Fibroblast of upper back skin (primary cell): ENCODE results near the gene CNPY1.

ENCODE experiments used
- DNase-seq: peaks from one replicate; pipeline ENCODE4 v3.0.0-alpha.2; 2013

Gene CNPY1

GRCh38 chr7:155486783-155487508, 59.4 kb downstream of the CNPY1 start:
- no peak for DNase-seq

GRCh38 chr7:155484483-155485399, 61.6 kb downstream of the CNPY1 start:
- no peak for DNase-seq

- DNase-seq: no peak
Observed at GRCh38 chr7:155483868-155484325, 62.5 kb downstream of the CNPY1 start.

DNA sequence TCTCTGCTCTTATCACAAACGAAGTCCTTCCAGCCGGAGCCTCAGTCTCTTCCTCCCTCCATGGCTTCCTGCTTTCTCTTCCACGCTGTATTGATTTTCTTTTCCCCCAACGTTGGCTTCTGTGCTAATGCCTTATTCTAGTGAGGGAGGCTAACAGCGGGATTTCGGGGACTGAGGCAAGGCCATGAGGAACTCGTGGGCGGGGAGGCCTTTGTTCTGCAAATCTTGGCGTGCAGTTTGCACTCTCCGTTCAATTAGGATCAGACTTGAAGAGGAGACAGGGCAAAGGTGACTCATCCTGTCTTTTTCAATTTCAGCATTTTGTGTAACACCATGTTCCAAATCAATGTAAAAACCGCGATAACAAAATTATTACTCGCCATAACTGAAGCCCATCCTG, 63.1 kb downstream of the CNPY1 start:
- DNase-seq: no peak

DNA sequence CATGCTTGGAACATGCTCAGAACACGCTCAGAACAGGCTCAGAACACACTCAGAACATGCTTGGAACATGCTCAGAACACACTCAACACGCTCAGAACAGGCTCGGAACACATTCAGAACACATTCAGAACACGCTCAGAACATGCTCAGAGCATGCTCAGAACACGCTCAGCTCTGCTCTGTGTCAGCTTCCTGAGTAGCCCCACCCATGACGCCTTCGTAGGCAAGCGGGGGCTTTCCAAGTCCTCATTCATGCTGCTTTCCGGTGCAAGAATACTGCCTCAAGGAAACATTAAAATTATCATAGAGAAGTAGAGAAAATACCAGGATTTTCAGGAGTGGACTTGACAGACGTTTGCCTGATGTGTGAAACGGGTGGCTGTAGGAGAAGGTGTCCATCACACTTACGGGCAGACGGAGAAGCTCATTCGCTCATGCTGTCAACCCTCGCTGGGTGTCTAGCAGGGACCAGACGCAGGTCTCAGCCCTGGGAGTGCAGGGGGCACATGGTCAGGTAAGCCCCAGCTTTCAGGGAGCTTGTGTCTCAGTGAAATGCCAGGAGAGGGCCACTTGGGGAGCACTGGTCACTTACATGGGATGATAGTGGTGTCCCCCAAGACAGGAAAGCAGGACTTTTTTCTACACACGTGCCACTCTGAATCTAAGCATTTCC, 63.7 kb downstream of the CNPY1 start:
- no peak for DNase-seq

DNA sequence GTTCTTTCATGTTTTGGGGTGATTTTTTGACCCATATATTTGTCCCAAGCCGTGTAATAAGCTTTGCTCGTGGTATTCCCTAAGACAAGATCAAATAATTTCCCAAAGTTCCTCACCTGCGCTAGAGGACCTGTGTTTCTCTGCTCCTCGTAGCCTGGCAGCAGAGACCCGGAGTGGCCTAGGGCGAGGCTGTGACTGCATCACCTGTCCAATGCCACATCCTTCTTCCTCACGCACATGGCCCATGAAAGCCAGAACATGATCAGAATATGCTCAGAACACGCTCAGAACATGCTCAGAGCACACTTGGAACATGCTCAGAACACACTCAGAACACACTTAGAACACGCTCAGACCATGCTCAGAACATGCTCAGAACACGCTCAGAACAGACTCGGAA, 64.6 kb downstream of the CNPY1 start:
- no peak for DNase-seq

GRCh38 chr7:155477476-155477875, 68.9 kb downstream of the CNPY1 start:
- DNase-seq: no peak

GRCh38 chr7:155471718-155472117, 74.6 kb downstream of the CNPY1 start:
- no peak for DNase-seq

DNA sequence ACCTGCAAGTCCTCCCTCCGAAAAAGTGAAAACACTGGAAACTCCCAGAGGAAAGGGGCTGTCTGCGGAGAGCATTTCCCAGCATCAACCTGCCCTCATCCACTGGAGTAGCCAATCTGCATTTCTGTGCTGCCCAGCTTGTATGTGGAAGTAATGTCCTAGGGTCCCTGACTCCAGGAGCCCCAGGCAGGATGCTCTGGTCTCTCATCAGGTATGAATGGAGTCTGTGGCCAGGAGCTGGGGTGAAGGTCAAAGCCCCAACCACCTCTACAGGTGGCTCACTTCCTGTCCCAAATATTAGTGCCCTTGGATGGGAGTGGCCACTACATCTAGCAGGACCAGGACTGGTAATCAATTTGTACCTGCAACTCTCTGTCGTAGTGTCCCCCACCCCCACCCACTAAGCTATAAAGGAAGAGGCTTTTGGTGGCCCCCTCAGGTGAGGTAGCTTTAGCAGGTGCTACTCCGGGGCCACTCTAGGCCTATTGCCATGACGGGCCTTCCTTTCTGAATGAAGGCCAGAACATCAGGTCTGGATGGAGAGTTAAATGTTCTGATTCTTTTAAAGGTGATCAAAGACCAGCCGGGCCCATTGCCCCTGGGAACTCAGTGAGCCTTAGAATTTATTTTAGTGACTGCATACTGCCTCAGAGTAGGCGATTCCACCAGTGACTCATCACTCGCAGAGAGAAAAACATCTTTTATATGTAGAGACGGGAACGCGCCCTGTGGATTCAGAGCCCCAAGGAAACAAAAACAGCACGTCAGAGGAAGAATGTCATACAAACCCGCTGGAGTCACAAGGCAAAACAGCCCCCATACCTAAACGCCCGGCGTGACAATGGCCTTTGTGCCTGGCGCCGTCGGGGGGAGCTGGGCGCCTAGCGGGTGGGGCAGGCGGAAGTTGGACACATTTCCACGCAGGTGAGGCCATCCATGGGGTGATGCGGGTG, 75.4 kb downstream of the CNPY1 start:
- DNase-seq: no peak

- DNase-seq: no peak
Observed at GRCh38 chr7:155470186-155470487, 76.2 kb downstream of the CNPY1 start.

DNA sequence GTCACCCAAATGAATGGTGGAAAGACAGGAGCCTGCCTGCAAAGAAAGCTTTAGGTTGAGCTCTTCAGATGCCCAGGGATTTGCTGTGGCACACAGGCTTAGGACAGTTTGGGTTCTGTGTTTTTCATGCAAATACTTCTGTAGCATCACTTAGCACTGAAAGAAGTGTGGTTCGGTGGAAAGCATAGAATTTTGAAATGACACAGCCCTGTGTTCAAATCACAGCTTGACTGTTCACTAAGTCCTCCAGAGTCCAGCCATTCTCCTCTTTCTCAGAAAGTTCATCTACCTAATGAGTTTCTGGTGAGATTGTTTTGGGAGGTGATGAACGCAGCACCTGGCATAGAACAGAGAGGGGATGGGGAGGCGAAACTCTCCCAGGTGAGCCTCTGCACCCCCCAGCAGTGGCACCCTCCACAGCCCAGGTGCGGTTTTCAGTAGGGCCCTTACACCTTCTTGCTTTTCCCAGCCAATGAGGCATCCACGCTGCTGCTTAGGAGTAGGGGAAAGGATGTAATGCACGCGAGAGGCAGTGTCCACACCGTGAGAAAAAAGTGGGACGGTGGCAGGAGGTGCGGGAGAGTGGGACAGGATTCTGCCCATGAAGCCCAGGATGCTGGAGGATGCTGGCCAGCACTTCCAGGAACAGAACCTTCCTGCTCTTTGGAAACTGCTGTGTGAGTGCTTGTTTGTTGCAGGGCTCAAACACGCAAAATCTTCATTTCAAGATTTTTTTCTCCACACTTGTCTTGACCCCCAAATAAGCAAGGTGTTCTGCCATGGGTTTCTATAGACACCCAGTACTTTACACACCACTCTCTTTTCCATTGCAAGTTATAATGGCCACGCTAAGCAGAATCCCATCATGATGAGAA, 76.8 kb downstream of the CNPY1 start:
- no peak for DNase-seq

- DNase-seq: no peak
Observed at GRCh38 chr7:155468785-155469148, 77.6 kb downstream of the CNPY1 start.

GRCh38 chr7:155467846-155468784, 78.2 kb downstream of the CNPY1 start:
- no peak for DNase-seq

DNA sequence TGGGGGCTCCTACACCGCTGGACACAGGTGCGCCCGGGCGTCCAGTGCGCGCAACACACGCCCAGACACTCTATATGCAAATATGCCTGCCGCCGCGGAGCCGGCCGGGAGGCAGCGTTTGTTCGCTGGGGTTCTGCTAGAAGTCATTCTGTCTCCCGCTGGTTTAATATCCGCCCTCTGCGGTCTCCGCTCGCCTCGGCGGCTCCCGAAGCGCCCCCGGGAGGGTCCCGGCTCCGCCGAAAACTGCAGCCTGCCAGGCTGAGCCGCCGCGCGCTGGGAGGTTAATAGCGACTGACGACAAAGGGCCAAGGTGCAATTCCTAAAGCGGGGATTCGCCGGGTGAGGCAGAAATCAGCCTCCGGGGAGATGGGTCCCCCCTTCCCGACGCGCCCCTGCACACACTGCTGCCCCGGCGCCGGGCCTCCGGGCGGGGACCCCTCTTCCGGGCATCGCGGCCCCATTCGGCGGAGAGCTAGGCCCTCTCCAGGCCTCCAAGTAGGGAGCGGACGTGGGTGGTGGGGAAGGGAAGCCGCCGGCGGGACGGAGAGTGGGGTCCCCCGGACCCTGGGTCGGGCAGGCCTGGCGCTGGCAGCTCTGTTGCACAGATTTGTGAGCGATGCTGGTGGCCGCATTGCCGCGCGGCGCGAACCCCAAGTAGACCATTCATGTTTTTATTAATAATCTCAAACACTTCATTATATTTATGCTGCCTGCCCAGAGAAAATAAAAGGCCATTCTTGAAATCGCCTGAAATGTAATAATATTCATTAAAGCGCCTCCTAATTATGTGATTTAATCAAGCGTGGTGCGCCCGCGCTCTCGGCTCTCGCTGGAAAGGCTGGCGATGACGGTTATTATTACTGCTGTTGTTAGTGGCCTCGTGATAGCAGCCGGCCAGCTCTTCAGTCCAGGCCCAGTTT, 79.3 kb downstream of the CNPY1 start:
- DNase-seq: no peak

DNA sequence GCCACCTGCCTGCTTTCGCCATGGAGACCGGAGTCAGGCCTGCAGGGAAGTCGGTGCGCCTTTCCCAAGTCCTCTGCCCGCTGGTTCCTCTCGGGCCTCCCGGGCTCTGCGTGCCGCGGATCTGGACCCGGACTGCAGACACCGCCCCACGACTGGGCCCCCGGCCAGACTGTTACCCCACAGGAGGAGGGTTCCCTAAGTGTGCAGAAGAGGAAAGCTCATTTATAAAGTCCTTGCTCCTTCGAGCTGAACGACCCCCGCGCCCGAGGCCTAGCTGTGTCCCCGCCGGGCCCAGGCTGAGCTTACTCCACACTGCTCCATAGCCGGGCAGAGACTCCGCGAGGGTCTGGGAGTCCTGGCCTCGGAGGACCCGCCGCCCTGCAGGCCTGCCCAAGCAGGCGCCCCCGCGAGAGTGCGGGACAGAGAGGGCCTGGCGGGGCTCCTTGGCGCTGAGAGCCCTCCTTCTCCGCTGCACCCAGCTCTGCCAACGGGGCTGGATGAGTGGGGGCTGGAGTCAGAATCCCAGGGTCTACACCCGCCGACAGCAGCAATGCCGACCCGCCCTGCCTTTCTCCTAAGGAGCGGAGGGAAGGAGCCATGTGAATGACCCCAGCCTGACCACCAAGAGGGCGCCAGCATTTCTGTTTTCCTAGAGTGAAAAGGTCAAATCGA, 80.1 kb downstream of the CNPY1 start:
- no peak for DNase-seq

DNA sequence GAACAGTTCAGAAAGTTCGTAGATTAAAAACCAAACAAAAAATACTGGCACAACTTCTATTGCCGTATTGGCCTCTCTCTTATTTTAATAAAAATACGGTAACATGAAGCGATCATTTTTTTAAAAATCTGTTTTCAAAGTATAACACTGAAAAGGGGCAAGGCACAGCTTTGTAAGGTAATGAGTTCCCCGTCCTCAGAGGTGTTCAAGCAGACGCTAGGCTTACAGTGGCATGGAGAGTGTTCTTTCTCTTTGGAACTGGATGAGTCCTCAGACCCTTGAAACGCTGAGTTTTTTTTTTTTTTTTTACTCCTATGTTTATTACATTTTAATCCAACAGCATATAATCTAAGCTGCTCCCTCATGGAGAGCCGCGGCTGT, 80.6 kb downstream of the CNPY1 start:
- DNase-seq: no peak

- no peak for DNase-seq
Observed at GRCh38 chr7:155464948-155465739, 81.2 kb downstream of the CNPY1 start.

GRCh38 chr7:155464183-155464582, 82.2 kb downstream of the CNPY1 start:
- DNase-seq: no peak
